DOHH2 (cell line): ENCODE results near the gene CROCC.
"Not testable (repeated sequence)": the region's sequence is repeated elsewhere in the genome, so short reads cannot be mapped to it uniquely, and the experiment has no call there.

Experiments
- H3F3A ChIP-seq: fragments of 200-600 bp; sonication (generic), shearing (Covaris generic); 2 replicates; pipeline ENCODE4 v1.6.0; 2016; ENCODE audit warnings: antibody characterized with exemption, mild to moderate bottlenecking; ENCODE audit not compliant: control insufficient read depth, insufficient read depth
- H3K27ac ChIP-seq: fragments of 200-600 bp; sonication (generic); 2 replicates; pipeline ENCODE4 v1.5.1; 2014; ENCODE audit warnings: low read depth, mild to moderate bottlenecking, low read length, moderate library complexity
- H3K27me3 ChIP-seq: fragments of 200-600 bp; sonication (generic); 2 replicates; pipeline ENCODE4 v1.6.1; 2014; ENCODE audit warnings: mild to moderate bottlenecking, low read length, mixed read lengths; ENCODE audit not compliant: control insufficient read depth
- H3K36me3 ChIP-seq: fragments of 200-600 bp; sonication (generic); 2 replicates; pipeline ENCODE4 v1.6.1; 2014; ENCODE audit warnings: mild to moderate bottlenecking, low read length, moderate library complexity, mixed read lengths; ENCODE audit not compliant: control insufficient read depth
- H3K4me1 ChIP-seq: fragments of 200-600 bp; sonication (generic); 2 replicates; pipeline ENCODE4 v1.6.1; 2014; ENCODE audit warnings: mild to moderate bottlenecking, low read length, mixed read lengths; ENCODE audit not compliant: control insufficient read depth
- H3K4me2 ChIP-seq: fragments of 200-600 bp; sonication (generic); 2 replicates; pipeline ENCODE4 v1.6.0; 2014; ENCODE audit warnings: mild to moderate bottlenecking, low read length, moderate library complexity
- H3K4me3 ChIP-seq: fragments of 200-600 bp; sonication (generic); 2 replicates; pipeline ENCODE4 v1.5.1; 2014; ENCODE audit warnings: mild to moderate bottlenecking, low read length, mixed read lengths
- H3K79me2 ChIP-seq: fragments of 200-600 bp; sonication (generic); 2 replicates; pipeline ENCODE4 v1.6.1; 2014; ENCODE audit warnings: mild to moderate bottlenecking, low read length, mixed read lengths; ENCODE audit not compliant: control insufficient read depth
- H3K9me2 ChIP-seq: fragments of 200-600 bp; sonication (generic); replicated peaks from 2 replicates; pipeline ENCODE4 v1.6.1; 2014; ENCODE audit warnings: mild to moderate bottlenecking, low read length, mixed read lengths; ENCODE audit not compliant: control insufficient read depth
- H3K9me3 ChIP-seq: fragments of 200-600 bp; sonication (generic); 2 replicates; pipeline ENCODE4 v1.6.1; 2014; ENCODE audit warnings: antibody characterized with exemption, low read length, mixed read lengths; ENCODE audit not compliant: control insufficient read depth, insufficient read depth
- H4K20me1 ChIP-seq: fragments of 200-600 bp; sonication (generic); 2 replicates; pipeline ENCODE4 v1.6.0; 2014; ENCODE audit warnings: low read depth, mild to moderate bottlenecking, antibody characterized with exemption, low read length, moderate library complexity; ENCODE audit not compliant: control insufficient read depth, insufficient read depth
- EZH2phosphoT487 ChIP-seq: fragments of 200-600 bp; sonication (generic); IDR thresholded peaks from 2 replicates; pipeline ENCODE4 v1.6.1; 2017; ENCODE audit warnings: borderline replicate concordance, mild to moderate bottlenecking, antibody characterized with exemption, low read length, moderate library complexity, mixed read lengths
- TF ChIP-seq, protein P1 (sequence below): fragments of 200-600 bp; sonication (generic); IDR thresholded peaks from one replicate; pipeline ENCODE4 v1.5.1; 2014; ENCODE audit warnings: antibody characterized with exemption, mild to moderate bottlenecking, low read depth, low read length; ENCODE audit not compliant: poor library complexity, severe bottlenecking

CROCC gene

DNA sequence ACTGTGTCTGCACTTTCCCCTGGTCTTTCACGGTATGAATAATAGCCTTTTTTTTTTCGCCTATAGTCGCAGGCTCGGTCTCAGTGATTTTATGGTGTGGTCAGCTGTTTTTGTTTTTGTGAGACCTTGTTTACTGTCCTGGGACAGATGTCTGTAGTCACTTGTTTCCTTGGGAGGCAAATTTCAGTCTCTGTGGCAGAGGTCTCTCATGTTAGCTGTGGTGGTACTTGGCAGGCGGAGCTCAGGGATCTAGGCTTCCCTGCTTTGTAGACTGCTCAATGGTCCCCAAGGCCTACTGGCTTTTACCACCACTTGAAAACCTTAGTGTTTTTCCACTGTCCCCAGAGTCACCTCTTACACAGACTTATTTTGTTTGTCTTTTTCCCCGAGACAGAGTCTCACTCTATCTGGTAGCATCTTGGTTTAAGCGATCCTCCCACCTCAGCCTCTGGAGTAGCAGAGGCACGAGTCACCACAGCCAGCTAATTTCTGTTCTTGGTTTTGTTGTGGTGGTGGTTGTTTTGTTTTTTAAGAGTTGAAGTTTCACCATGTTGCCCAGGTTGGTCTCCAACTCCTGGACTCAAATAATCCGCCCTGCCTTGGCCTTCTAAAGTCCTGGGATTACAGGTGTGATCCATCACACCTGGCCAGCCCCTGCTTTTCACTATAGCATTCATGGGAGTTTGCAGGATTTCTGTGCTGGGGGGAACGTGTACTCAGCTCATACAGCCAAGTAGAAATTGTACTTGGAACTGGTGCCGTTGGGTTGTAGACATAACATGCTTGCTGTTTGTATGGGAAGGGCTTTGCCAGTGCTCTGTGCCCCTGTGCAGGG is 15.6 kb upstream of the CROCC start:
- H3K4me2 ChIP-seq: peak overlapping the region; percentile 62
- H3K36me3 ChIP-seq: no peaks in the 10 kb centered on the region; the same call in 1 of the 2 replicates
- peaks cover 31% of the 10 kb centered on the region for H3F3A ChIP-seq
- no peaks in the 10 kb centered on the region for H3K9me2 ChIP-seq
- H3K9me3 ChIP-seq: no peaks in the 10 kb centered on the region
- H3K4me3 ChIP-seq: peak overlapping the region; percentile 49
- H4K20me1 ChIP-seq: no peaks in the 10 kb centered on the region
- no peaks in the 10 kb centered on the region for H3K79me2 ChIP-seq
- H3K27ac ChIP-seq: peak overlapping the region; percentile 93
- H3K27me3 ChIP-seq: no peaks in the 10 kb centered on the region
- TF ChIP-seq, protein P1, sequence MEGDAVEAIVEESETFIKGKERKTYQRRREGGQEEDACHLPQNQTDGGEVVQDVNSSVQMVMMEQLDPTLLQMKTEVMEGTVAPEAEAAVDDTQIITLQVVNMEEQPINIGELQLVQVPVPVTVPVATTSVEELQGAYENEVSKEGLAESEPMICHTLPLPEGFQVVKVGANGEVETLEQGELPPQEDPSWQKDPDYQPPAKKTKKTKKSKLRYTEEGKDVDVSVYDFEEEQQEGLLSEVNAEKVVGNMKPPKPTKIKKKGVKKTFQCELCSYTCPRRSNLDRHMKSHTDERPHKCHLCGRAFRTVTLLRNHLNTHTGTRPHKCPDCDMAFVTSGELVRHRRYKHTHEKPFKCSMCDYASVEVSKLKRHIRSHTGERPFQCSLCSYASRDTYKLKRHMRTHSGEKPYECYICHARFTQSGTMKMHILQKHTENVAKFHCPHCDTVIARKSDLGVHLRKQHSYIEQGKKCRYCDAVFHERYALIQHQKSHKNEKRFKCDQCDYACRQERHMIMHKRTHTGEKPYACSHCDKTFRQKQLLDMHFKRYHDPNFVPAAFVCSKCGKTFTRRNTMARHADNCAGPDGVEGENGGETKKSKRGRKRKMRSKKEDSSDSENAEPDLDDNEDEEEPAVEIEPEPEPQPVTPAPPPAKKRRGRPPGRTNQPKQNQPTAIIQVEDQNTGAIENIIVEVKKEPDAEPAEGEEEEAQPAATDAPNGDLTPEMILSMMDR: no peak
- TF ChIP-seq EZH2phosphoT487: no peak
- H3K4me1 ChIP-seq: peaks cover 62% of the 10 kb centered on the region

DNA sequence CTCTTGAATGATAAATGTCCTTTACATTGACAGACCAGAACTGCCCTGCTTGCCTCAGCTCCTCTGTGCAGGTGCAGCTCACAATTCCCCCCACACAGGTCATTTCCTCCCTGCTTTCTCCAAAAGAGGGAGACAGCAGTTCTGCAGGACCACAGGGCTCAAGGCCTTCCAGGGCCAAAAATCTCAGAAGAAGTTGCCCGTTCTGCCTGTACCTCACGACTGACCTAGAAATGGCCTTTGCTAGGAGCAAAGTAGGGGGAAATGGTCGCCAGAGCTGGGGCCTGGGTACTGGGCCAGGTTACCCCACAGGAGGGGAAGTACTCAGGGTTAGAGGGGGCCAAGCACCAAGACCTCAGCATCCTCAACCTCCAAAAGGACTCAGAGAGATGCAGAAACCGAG is 14.9 kb upstream of the CROCC start:
- Histone ChIP-seq H3K9me2 (no peaks in the 10 kb centered on the region), H3K4me2 (no peak overlapping the region), H3F3A (peaks cover 29% of the 10 kb centered on the region), H3K4me1 (peaks cover 54% of the 10 kb centered on the region), H3K27ac (no peak overlapping the region), H3K36me3 (no peaks in the 10 kb centered on the region; the same call in 1 of the 2 replicates), H3K4me3 (no peak overlapping the region), H3K27me3 (no peaks in the 10 kb centered on the region), H3K79me2 (no peaks in the 10 kb centered on the region), H3K9me3 (no peaks in the 10 kb centered on the region), H4K20me1 (no peaks in the 10 kb centered on the region)
- TF ChIP-seq, protein P1: no peak
- no peak for TF ChIP-seq EZH2phosphoT487

DNA sequence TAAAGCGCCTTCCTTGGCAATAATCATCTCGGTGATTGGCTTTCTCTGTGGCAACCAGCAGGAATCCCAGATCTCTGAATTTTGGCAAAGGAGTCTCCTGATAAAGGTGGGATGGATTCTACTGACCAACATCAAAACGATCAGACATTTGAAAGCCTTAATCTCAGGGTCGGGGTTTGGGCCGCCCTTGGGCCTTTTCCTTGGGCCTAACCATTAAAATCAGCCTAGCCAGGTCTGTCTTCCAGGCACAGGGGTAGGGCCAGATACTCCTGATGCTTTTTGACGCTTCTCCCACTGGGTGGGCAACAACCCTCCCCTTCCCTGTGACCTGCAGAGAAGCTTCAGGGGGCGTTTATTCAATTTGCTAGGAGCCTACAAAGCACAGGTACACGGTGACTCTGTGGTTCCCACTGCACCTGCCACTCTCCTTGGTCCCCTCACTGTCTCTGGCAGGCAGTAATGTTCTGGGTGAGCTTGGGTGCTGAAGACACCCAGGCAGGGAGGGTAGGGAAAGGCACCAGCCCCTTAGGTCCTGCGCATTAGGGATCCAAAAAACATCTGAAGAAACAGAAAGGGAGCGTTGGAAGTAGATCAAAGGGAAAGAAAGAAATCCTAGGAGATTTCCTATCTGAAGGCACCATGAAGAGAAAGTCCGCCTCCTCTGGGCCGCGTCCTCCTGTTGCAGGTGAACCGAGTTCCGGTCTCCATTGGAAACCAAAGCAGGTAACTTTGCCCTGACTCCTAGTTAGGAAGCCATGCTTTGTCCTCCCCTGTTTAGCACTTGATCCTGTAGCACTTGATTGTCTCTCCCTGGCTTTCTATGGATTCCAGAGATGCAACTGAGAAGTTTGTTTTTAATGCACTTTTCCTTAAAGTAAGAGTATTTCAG is 13.6 kb upstream of the CROCC start:
- peaks cover 53% of the 10 kb centered on the region for H3K4me1 ChIP-seq
- H3K36me3 ChIP-seq: no peaks in the 10 kb centered on the region; the same call in 1 of the 2 replicates
- no peaks in the 10 kb centered on the region for H3K79me2 ChIP-seq
- H3K27me3 ChIP-seq: no peaks in the 10 kb centered on the region
- no peak overlapping the region for H3K27ac ChIP-seq
- H3K9me2 ChIP-seq: no peaks in the 10 kb centered on the region
- TF ChIP-seq, protein P1: no peak
- no peak for TF ChIP-seq EZH2phosphoT487
- peaks cover 27% of the 10 kb centered on the region for H3F3A ChIP-seq
- H4K20me1 ChIP-seq: no peaks in the 10 kb centered on the region
- no peaks in the 10 kb centered on the region for H3K9me3 ChIP-seq
- no peak overlapping the region for H3K4me3 ChIP-seq
- H3K4me2 ChIP-seq: no peak overlapping the region

DNA sequence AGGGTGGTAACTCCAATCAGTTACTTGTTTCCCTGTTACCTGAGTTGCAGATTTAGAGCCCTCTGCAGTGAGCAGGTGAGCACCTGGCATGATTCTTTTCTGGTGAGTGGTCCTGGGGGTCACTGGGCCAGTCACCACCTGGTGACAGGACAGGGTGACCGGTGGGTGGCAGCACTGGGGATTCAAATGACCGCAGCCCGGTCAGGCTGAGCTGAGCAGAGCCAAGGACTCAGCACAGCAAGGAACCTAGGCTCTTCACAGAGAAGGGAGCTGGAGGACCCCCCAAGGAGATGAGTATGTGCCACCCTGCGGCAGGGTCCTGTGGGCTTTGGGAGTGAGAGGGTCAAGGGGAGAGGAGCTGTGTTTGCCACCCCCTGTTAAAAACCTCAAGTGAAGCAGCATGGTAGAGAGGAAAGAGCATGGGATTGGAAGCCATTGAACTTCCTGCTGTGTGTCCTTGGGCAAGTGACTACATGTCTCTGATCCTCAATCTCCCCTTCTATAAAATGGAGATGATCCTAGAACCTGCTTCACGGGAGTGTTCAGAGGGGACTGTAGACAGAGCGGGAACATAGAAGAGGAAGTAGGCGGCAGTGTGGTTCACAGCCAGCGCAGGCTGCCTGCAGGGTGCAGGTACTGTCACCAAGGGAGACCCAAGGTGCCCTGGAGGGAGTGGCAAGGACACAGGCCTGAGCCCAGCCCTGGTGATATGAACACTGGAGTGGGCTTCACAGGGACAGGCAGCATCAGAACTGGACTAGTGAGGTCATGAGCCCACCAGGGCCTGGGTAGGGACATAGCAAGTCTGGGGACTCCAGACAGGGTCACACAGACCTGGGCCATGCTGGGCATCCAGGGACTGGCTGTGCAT is 9.6 kb upstream of the CROCC start:
- H3F3A ChIP-seq, H3K36me3 ChIP-seq, H3K79me2 ChIP-seq, H3K9me2 ChIP-seq, H3K9me3 ChIP-seq, H4K20me1 ChIP-seq, H3K27ac ChIP-seq, H3K4me3 ChIP-seq: not testable (repeated sequence)
- peaks cover 36% of the 10 kb centered on the region for H3K4me1 ChIP-seq
- H3K4me2 ChIP-seq: peak overlapping the region; percentile 8; the same call in 1 of the 2 replicates
- H3K27me3 ChIP-seq: peaks cover 10% of the 10 kb centered on the region

DNA sequence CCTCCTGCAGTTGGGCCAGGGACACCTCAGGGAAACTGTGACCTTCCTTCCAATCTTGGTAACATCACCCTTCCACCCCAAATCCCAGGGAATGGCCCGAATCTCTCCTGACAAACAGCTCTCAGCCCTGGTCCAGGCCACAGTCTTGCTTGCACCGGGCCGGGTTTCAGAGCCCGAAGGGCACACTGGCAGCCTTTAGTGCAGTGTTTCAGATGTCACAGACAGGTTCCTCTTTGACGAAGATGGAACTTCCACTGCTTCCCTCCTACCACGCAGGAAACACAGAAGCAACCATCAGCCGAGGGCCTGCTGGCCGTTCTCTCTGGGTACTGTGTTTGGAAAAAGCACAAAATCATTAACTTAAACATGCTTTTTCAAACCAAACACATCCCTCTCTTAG is 9.0 kb upstream of the CROCC start:
- not testable (repeated sequence) for H3K9me2 ChIP-seq, H3K9me3 ChIP-seq, H3K79me2 ChIP-seq, H3K36me3 ChIP-seq, H3K27ac ChIP-seq, H4K20me1 ChIP-seq, H3F3A ChIP-seq
- H3K4me3 ChIP-seq: peak overlapping the region; percentile 75; the same call in 1 of the 2 replicates
- H3K4me2 ChIP-seq: peak overlapping the region; percentile 97
- peaks cover 31% of the 10 kb centered on the region for H3K4me1 ChIP-seq
- peaks cover 10% of the 10 kb centered on the region for H3K27me3 ChIP-seq
